Mucosa of gallbladder (tissue), 1 donor: ENCODE measurements around the gene IVD. TPM values are rescaled to one million over a fixed set of nuclear protein-coding genes. Genes with fewer than 3 reads are reported as not detected.
A peak's percentile ranks its signal among the peaks of the same experiment; 100 is the strongest.

Experiments
- DNase-seq: peaks from one replicate; pipeline ENCODE4 v3.0.0-alpha.2; 2020; ENCODE audit warnings: low spot score
- total RNA-seq: library from RNA; stranded (reverse); gene quantifications from one replicate; pipeline ENCODE4 v1.2.1, GENCODE V29; 2021
- donor health status: DM: no; HTN: no; CAD: no.

The IVD gene
- total RNA-seq, result 123 TPM

GRCh38 chr15:40405501-40406381 lies at the start of gene IVD:
Gene IVD, plus strand, starts transcription at chr15:40405795. Its CDS starts 33 bp downstream, at chr15:40405828.
- DNase-seq, result peak; percentile 97

GRCh38 chr15:40355976-40356585 lies 49.5 kb upstream of the IVD start:
- no peak for DNase-seq

GRCh38 chr15:40357246-40357645 lies 48.3 kb upstream of the IVD start:
- DNase-seq, result no peak

GRCh38 chr15:40357723-40358470 lies 47.7 kb upstream of the IVD start, which contains the start of gene DISP2:
Gene DISP2, plus strand, starts transcription at chr15:40358219. Its CDS starts 103 bp downstream, at chr15:40358322.
- DNase-seq, result peak; percentile 83

GRCh38 chr15:40358471-40359353 lies 46.9 kb upstream of the IVD start:
- no peak for DNase-seq

GRCh38 chr15:40360015-40360414 lies 45.6 kb upstream of the IVD start:
- DNase-seq, result no peak

- no peak for DNase-seq
Measured at GRCh38 chr15:40361640-40362039, 44.0 kb upstream of the IVD start.

- DNase-seq, result no peak
Measured at GRCh38 chr15:40363611-40364010, 42.0 kb upstream of the IVD start.

GRCh38 chr15:40364251-40364650 lies 41.3 kb upstream of the IVD start:
- no peak for DNase-seq

GRCh38 chr15:40365016-40365415 lies 40.6 kb upstream of the IVD start:
- no peak for DNase-seq

GRCh38 chr15:40365624-40366456 lies 39.8 kb upstream of the IVD start:
- DNase-seq, result no peak

- DNase-seq, result peak; percentile 84
Measured at GRCh38 chr15:40366457-40367370, 38.9 kb upstream of the IVD start.

GRCh38 chr15:40367371-40367685 lies 38.3 kb upstream of the IVD start:
- DNase-seq, result no peak

- peak; percentile 90 for DNase-seq
Measured at GRCh38 chr15:40367686-40368611, 37.6 kb upstream of the IVD start.

- DNase-seq, result no peak
Measured at GRCh38 chr15:40368719-40369473, 36.7 kb upstream of the IVD start.

- DNase-seq, result no peak
Measured at GRCh38 chr15:40369474-40369869, 36.1 kb upstream of the IVD start.

GRCh38 chr15:40369971-40370370 lies 35.6 kb upstream of the IVD start:
- no peak for DNase-seq

GRCh38 chr15:40372981-40373380 lies 32.6 kb upstream of the IVD start:
- DNase-seq, result no peak
